CD14-positive monocyte (primary cell): ENCODE results near the gene PDZD11. TPM values are rescaled to one million over a fixed set of nuclear protein-coding genes. Genes with fewer than 3 reads are reported as not detected.

ENCODE experiments used
- DNase-seq, 3 donors: peaks; one replicate each; pipeline ENCODE4 v3.0.0-alpha.2; 2011 to 2022
- H2AFZ ChIP-seq: 2 replicates; pipeline ENCODE4 v1.6.0; 2012; ENCODE audit warnings: mild to moderate bottlenecking, low read depth, low read length, inconsistent platforms; ENCODE audit not compliant: insufficient read depth, poor library complexity, severe bottlenecking
- H3K27ac ChIP-seq, 2 donors: 1 replicate in 1 of 2; 2 replicates in 1 of 2; pipeline ENCODE4 v1.5.1; 2012 to 2013; ENCODE audit warnings: low read length in 2 of 2, control low read depth in 1 of 2, inconsistent platforms in 1 of 2, low read depth in 1 of 2, mild to moderate bottlenecking in 1 of 2
- H3K27me3 ChIP-seq, 2 donors: one replicate each; pipeline versions ENCODE4 v1.6.0 to v1.6.1; 2011 to 2013; ENCODE audit warnings: low read length in 2 of 2; ENCODE audit not compliant: control insufficient read depth in 2 of 2, insufficient read depth in 2 of 2
- H3K36me3 ChIP-seq, 2 donors: replicated peaks in 1 of 2; 1 replicate in 1 of 2; 2 replicates in 1 of 2; pipeline versions ENCODE4 v1.5.1 to v1.6.1; 2012 to 2013; ENCODE audit warnings: low read length in 2 of 2, control low read depth in 1 of 2, inconsistent platforms in 1 of 2, mild to moderate bottlenecking in 1 of 2; ENCODE audit not compliant: insufficient read depth in 2 of 2, control insufficient read depth in 1 of 2
- H3K4me1 ChIP-seq, 2 donors: 1 replicate in 1 of 2; 2 replicates in 1 of 2; pipeline versions ENCODE4 v1.5.1 to v1.6.1; 2012 to 2013; ENCODE audit warnings: low read length in 2 of 2, control low read depth in 1 of 2, inconsistent platforms in 1 of 2, mild to moderate bottlenecking in 1 of 2, moderate library complexity in 1 of 2; ENCODE audit not compliant: insufficient read depth in 2 of 2, control insufficient read depth in 1 of 2
- H3K4me2 ChIP-seq: replicated peaks from 2 replicates; pipeline ENCODE3; 2012; ENCODE audit warnings: low read length, moderate library complexity, mild to moderate bottlenecking; ENCODE audit not compliant: poor library complexity, severe bottlenecking; ENCODE audit errors: extremely low read depth
- H3K4me3 ChIP-seq, 3 experiments: fragments of 200-600 bp in 1 of 3; sonication (generic) in 1 of 3; replicated peaks in 1 of 3; 1 replicate in 2 of 3; 2 replicates in 1 of 3; pipeline ENCODE4 v1.5.1; 2011 to 2013; ENCODE audit warnings: low read length in 3 of 3, mild to moderate bottlenecking in 3 of 3, control low read depth in 2 of 3, low read depth in 2 of 3, inconsistent platforms in 1 of 3, moderate library complexity in 1 of 3
- H3K79me2 ChIP-seq: 2 replicates; pipeline ENCODE4 v1.6.0; 2012; ENCODE audit warnings: mild to moderate bottlenecking, control low read depth, inconsistent platforms, low read length, moderate library complexity; ENCODE audit not compliant: insufficient read depth
- H3K9ac ChIP-seq: 2 replicates; pipeline ENCODE4 v1.6.0; 2017; ENCODE audit warnings: low read length, mild to moderate bottlenecking; ENCODE audit not compliant: insufficient read depth, poor library complexity, severe bottlenecking
- H3K9me3 ChIP-seq, 2 donors: replicated peaks in 1 of 2; 1 replicate in 1 of 2; 2 replicates in 1 of 2; pipeline versions ENCODE4 v1.5.1 to v1.6.1; 2012 to 2013; ENCODE audit warnings: low read length in 2 of 2, control low read depth in 1 of 2; ENCODE audit not compliant: control insufficient read depth in 1 of 2, insufficient read depth in 1 of 2
- H4K20me1 ChIP-seq: 2 replicates; pipeline ENCODE4 v1.6.0; 2012; ENCODE audit warnings: mild to moderate bottlenecking, low read length, control low read depth, moderate library complexity; ENCODE audit not compliant: insufficient read depth
- H3K27ac Mint-ChIP-seq, 7 donors: one replicate each; pipeline ENCODE4 v1.8.0; 2020; ENCODE audit warnings: mild to moderate bottlenecking in 7 of 7, mixed read lengths in 7 of 7, moderate library complexity in 6 of 7, inconsistent platforms in 2 of 7
- H3K27me3 Mint-ChIP-seq, 3 donors: one replicate each; pipeline ENCODE4 v1.8.0; 2021 to 2022; ENCODE audit warnings: low read depth in 3 of 3, mild to moderate bottlenecking in 3 of 3, mixed read lengths in 3 of 3, moderate library complexity in 3 of 3, inconsistent platforms in 1 of 3
- H3K36me3 Mint-ChIP-seq, 2 donors: one replicate each; pipeline ENCODE4 v1.8.0; 2020; ENCODE audit warnings: mixed read lengths in 2 of 2, inconsistent platforms in 1 of 2, mild to moderate bottlenecking in 1 of 2
- H3K4me1 Mint-ChIP-seq: one replicate; pipeline ENCODE4 v1.8.0; 2020; ENCODE audit warnings: mild to moderate bottlenecking, mixed read lengths
- H3K4me3 Mint-ChIP-seq, 2 donors: one replicate each; pipeline ENCODE4 v1.8.0; 2020; ENCODE audit warnings: mild to moderate bottlenecking in 2 of 2, mixed read lengths in 2 of 2, moderate library complexity in 1 of 2
- H3K9me3 Mint-ChIP-seq, 7 donors: one replicate each; pipeline ENCODE4 v1.8.0; 2020 to 2022; ENCODE audit warnings: mixed read lengths in 7 of 7, mild to moderate bottlenecking in 6 of 7, moderate library complexity in 6 of 7, inconsistent platforms in 2 of 7
- CTCF ChIP-seq: fragments of 200-600 bp; IDR thresholded peaks from one replicate; pipeline ENCODE4 v1.8.0; 2022; ENCODE audit warnings: antibody characterized with exemption, mild to moderate bottlenecking
- WGBS: methylation state at CpG from one replicate; pipeline ENCODE4 v1.1.5; 2013; ENCODE audit warnings: missing lambda C conversion rate; ENCODE audit not compliant: insufficient coverage; 5-methylcytosine and 5-hydroxymethylcytosine counted together
- intact Hi-C, 2 donors: fragments of 100-400 bp; cut with micrococcal nuclease; formaldehyde crosslinking; loops; one replicate each; pipeline versions ENCODE4 v1.15.0 to v1.15.1; 2023
- polyA plus RNA-seq, 3 donors: library from polyadenylated mRNA; depleted of rRNA in 1 of 3; unstranded in 2 of 3; stranded (reverse) in 1 of 3; fragments of 300-500 nt in 2 of 3; fragments of >200 nt in 1 of 3; fragmentation: Illumina TruSeq in 2 of 3; gene quantifications; 1 replicate in 2 of 3; 2 replicates in 1 of 3; pipeline ENCODE4 v1.2.3, GENCODE V29; 2012 to 2021

The PDZD11 gene
- polyA plus RNA-seq, 3 donors = 16.9 to 18.9 (median 17.4) TPM

GRCh38 chrX:70257423-70258288, 32.1 kb downstream of the PDZD11 start:
- no peak for TF ChIP-seq CTCF
- Histone ChIP-seq H2AFZ (no peak overlapping the region), H3K36me3 (no peaks in the 10 kb centered on the region), H3K27ac (no peak overlapping the region), H3K9me3 (no peaks in the 10 kb centered on the region), H3K9ac (no peak overlapping the region), H3K4me3 (no peak overlapping the region), H3K79me2 (no peaks in the 10 kb centered on the region), H3K4me2 (no peak overlapping the region), H4K20me1 (no peaks in the 10 kb centered on the region), H3K27me3 (no peaks in the 10 kb centered on the region), H3K4me1 (no peaks in the 10 kb centered on the region)
- no peak for DNase-seq
- Mint-ChIP-seq H3K27me3 (peaks cover 0 to 7% (median 2%) of the 10 kb centered on the region in 3 donors), H3K4me3 (no peak overlapping the region), H3K4me1 (no peaks in the 10 kb centered on the region), H3K36me3 (no peaks in the 10 kb centered on the region), H3K9me3 (peaks cover 0 to 6% (median 0%) of the 10 kb centered on the region in 7 donors), H3K27ac (no peak overlapping the region)
- intact Hi-C loops = no loop called here
- WGBS = 100% methylated on average over 1 of the region's 5 CpGs

GRCh38 chrX:70255452-70255851, 34.3 kb downstream of the PDZD11 start:
- H3K4me1 Mint-ChIP-seq = no peaks in the 10 kb centered on the region
- H3K27me3 ChIP-seq = peaks cover 0 to 1% of the 10 kb centered on the region in 2 donors
- H3K4me1 ChIP-seq = no peaks in the 10 kb centered on the region
- no peak overlapping the region for H3K27ac ChIP-seq
- DNase-seq = no peak
- H4K20me1 ChIP-seq = no peaks in the 10 kb centered on the region
- no peak overlapping the region for H3K4me2 ChIP-seq
- peaks cover 0 to 5% (median 2%) of the 10 kb centered on the region in 3 donors for H3K27me3 Mint-ChIP-seq
- H3K9ac ChIP-seq = no peak overlapping the region
- H3K27ac Mint-ChIP-seq = no peak overlapping the region
- H3K9me3 ChIP-seq = no peaks in the 10 kb centered on the region
- WGBS = no CpG with 5 or more reads among the region's 2 CpGs
- no peak overlapping the region for H3K4me3 Mint-ChIP-seq
- TF ChIP-seq CTCF = no peak
- no peaks in the 10 kb centered on the region for H3K36me3 Mint-ChIP-seq
- no peaks in the 10 kb centered on the region for H3K79me2 ChIP-seq
- H3K36me3 ChIP-seq = no peaks in the 10 kb centered on the region
- H3K9me3 Mint-ChIP-seq = peaks cover 0 to 2% (median 0%) of the 10 kb centered on the region in 7 donors
- intact Hi-C loops = no loop called here
- no peak overlapping the region for H3K4me3 ChIP-seq
- H2AFZ ChIP-seq = no peak overlapping the region
